ENCODE data around the gene APIP. TPM values are rescaled to one million over a fixed set of nuclear protein-coding genes. Genes with fewer than 3 reads are reported as not detected.
A peak's percentile ranks its signal among the peaks of the same experiment; 100 is the strongest.

The APIP gene
- total and polyA plus RNA-seq, 2 of the 8 experiments (the other 6 are each of a cell fraction or from before 2014, with no cell fraction given): 10.4 to 25.7 TPM

GRCh38 chr11:34916843-34917770 is 928 bp upstream of the APIP start:
- peak overlapping the region; percentile 88 to 98 (median 94) for H3K4me3 ChIP-seq (ENCODE audit: extremely low read depth in 1 of 4, insufficient read depth in 2 of 4, low read depth in 3 of 4, low read length in 4 of 4)
- peak overlapping the region; percentile 94 for H4K5ac ChIP-seq (ENCODE audit: insufficient read length, low read depth, low read length)
- H2AK5ac ChIP-seq (ENCODE audit: low read depth, low read length): no peak overlapping the region
- H3K79me1 ChIP-seq (ENCODE audit: low read depth, low read length): peaks cover 6% of the 10 kb centered on the region; the same call in 1 of the 2 replicates
- peak overlapping the region; percentile 96 for H3K56ac ChIP-seq (replicated peaks; ENCODE audit: insufficient read length, low read depth, low read length)
- DNase-seq (ENCODE audit: low read depth in 1 of 2, low spot score in 2 of 2) (peak in 1 of 2 experiments; percentile 67), FAIRE-seq (peak; percentile 19)
- H3K4me2 ChIP-seq (ENCODE audit: insufficient read depth in 1 of 2, low read depth in 2 of 2, low read length in 2 of 2): peak overlapping the region; percentile 76 to 83
- H2BK15ac ChIP-seq (ENCODE audit: low read length): no peak overlapping the region
- H4K20me1 ChIP-seq (replicated peaks in 1 of 2; ENCODE audit: control insufficient read depth in 1 of 2, insufficient read depth in 2 of 2, low read length in 2 of 2): peaks cover 2% of the 10 kb centered on the region in 2 experiments
- 0 out of 2 replicates have a peak overlapping the region, but pooled peaks have one; percentile 45 for H2AFZ ChIP-seq (ENCODE audit: low read length)
- ChIA-PET CTCF (ENCODE audit: partially characterized antibody) (interaction anchor here (0.8 to 1.6 kb wide), 2 partner anchors 126 to 331 kb away, joined by 3 to 8 read pairs; no protein-coding TSS in a partner anchor), POLR2A (ENCODE audit: partially characterized antibody) (interaction anchor here (0.8 to 2.6 kb wide), 7 partner anchors 9 to 487 kb away, joined by 3 to 23 read pairs (median 3); no protein-coding TSS in a partner anchor)
- H4K91ac ChIP-seq (replicated peaks; ENCODE audit: insufficient read length, low read length): peak overlapping the region; percentile 71
- no peaks in the 10 kb centered on the region for H3K27me3 ChIP-seq (replicated peaks in 1 of 4; ENCODE audit: control insufficient read depth in 3 of 4, extremely low read depth in 1 of 4, insufficient read depth in 3 of 4, low read length in 3 of 4)
- peak overlapping the region; percentile 95 for H3K27ac ChIP-seq (ENCODE audit: low read depth, low read length)
- peak overlapping the region; percentile 97 for H4K8ac ChIP-seq (ENCODE audit: extremely low read depth, insufficient read depth, low read length)
- peak overlapping the region; percentile 76 to 97 (median 96) for H3K9ac ChIP-seq (replicated peaks in 1 of 4; ENCODE audit: extremely low read depth in 1 of 4, low read depth in 3 of 4, low read length in 3 of 4)
- peaks cover 0 to 5% (median 0%) of the 10 kb centered on the region in 4 experiments; a peak in 1 of 8 replicates for H3K36me3 ChIP-seq (ENCODE audit: control insufficient read depth in 2 of 4, insufficient read depth in 4 of 4, low read length in 3 of 4)
- 22% methylated on average over 21 of the region's 23 CpGs; no CpG with 5 or more reads in 1 of the 2 experiments for WGBS, 2 experiments (ENCODE audit: extremely low coverage in 1 of 2, insufficient coverage in 1 of 2, insufficient read length in 1 of 2, insufficient replicate concordance in 2 of 2, low coverage in 1 of 2, low lambda C conversion rate in 2 of 2, missing lambda C conversion rate in 1 of 2)
- H3K14ac ChIP-seq (ENCODE audit: insufficient read length): no peak overlapping the region
- no peak overlapping the region for H2BK120ac ChIP-seq (replicated peaks; ENCODE audit: low read depth, low read length)
- H3K23me2 ChIP-seq (ENCODE audit: low read depth, low read length): peaks cover 4% of the 10 kb centered on the region
- no peaks in the 10 kb centered on the region for H3K9me3 ChIP-seq (ENCODE audit: insufficient read depth in 2 of 2, low read depth in 1 of 2, low read length in 1 of 2)
- TF ChIP-seq TAF1 (IDR thresholded peaks at IDR 0.05; ENCODE audit: low read depth, low read length): peak; percentile 23; the same call in 1 of the 2 replicates
- TF ChIP-seq SIN3A (conservative IDR thresholded peaks at IDR 0.05 in 1 of 2, IDR thresholded peaks at IDR 0.05 in 1 of 2; ENCODE audit: low read depth in 1 of 2, low read length in 2 of 2): 0 out of 4 replicates have a peak, but pooled peaks have one; percentile 53 to 77
- TF ChIP-seq TEAD4 (IDR thresholded peaks at IDR 0.05; ENCODE audit: low read depth, low read length): peak; percentile 90
- no peak for TF ChIP-seq RXRA (IDR thresholded peaks at IDR 0.05; ENCODE audit: insufficient read depth, low read depth, low read length)
- no peak for TF ChIP-seq KDM5A (IDR thresholded peaks at IDR 0.05; ENCODE audit: low read length)
- peak; percentile 55 for TF ChIP-seq SAP30 (IDR thresholded peaks at IDR 0.05; ENCODE audit: insufficient read depth, insufficient replicate concordance, low read length)
- TF ChIP-seq POLR2A (IDR thresholded peaks at IDR 0.05; ENCODE audit: control extremely low read depth in 1 of 2, low read depth in 2 of 2, low read length in 2 of 2): peak in 1 of 2 experiments; percentile 10; a peak in 1 of 3 replicates
- TF ChIP-seq JUND (IDR thresholded peaks at IDR 0.05; ENCODE audit: low read length): no peak
- TF ChIP-seq KDM4A (IDR thresholded peaks at IDR 0.05; ENCODE audit: low read depth, low read length, severe bottlenecking): no peak
- peak overlapping the region; percentile 57; the same call in 1 of the 2 replicates for H3K18ac ChIP-seq (ENCODE audit: extremely low read depth, low read length)
- peaks cover 7 to 65% of the 10 kb centered on the region in 2 experiments; a peak in 3 of 4 replicates for H3K79me2 ChIP-seq (ENCODE audit: control insufficient read depth in 1 of 2, insufficient read depth in 2 of 2, low read length in 2 of 2)
- H2BK12ac ChIP-seq (ENCODE audit: low read depth, low read length): peak overlapping the region; percentile 60; the same call in 1 of the 2 replicates
- H3K4me1 ChIP-seq (replicated peaks in 1 of 4; ENCODE audit: control insufficient read depth in 3 of 4, insufficient read depth in 4 of 4, low read length in 3 of 4): peaks cover 0 to 4% (median 1%) of the 10 kb centered on the region in 4 experiments; a peak in 2 of 7 replicates
- H2BK5ac ChIP-seq (ENCODE audit: low read depth, low read length): peak overlapping the region; percentile 98
- H3K23ac ChIP-seq (ENCODE audit: insufficient read length): no peak overlapping the region
- H2BK20ac ChIP-seq (ENCODE audit: low read length): no peak overlapping the region
- peak overlapping the region; percentile 21 for H3K4ac ChIP-seq (replicated peaks; ENCODE audit: insufficient read length, low read depth, low read length)
